ENCODE measurements around the gene TSPY3.
"Not testable (repeated sequence)": the region's sequence is repeated elsewhere in the genome, so short reads cannot be mapped to it uniquely, and the experiment has no call there.

The TSPY3 gene

GRCh38 chrY:9398121-9398520, at the start of gene TSPY3:
Gene TSPY3 (plus strand): TSS chrY:9398421. CDS start chrY:9398467, 46 bp downstream.
- not testable (repeated sequence) for DNase-seq

GRCh38 chrY:9357497-9357896, 40.7 kb upstream of the TSPY3 start, which contains the start of gene TSPY8:
Gene TSPY8 (plus strand): TSS chrY:9357797. CDS start chrY:9357843, 46 bp downstream.
- not testable (repeated sequence) for DNase-seq

- not testable (repeated sequence) for DNase-seq
These were observed 1.7 kb upstream of the TSPY3 start for GRCh38 chrY:9396527-9396926.

All from activated CD4-positive, CD25-positive, alpha-beta regulatory T cell (primary cell).